Heart left ventricle (tissue), 16 donors: ENCODE data around the gene UFC1. TPM values are rescaled to one million over a fixed set of nuclear protein-coding genes. Genes with fewer than 3 reads are reported as not detected.
A peak's percentile ranks its signal among the peaks of the same experiment; 100 is the strongest.

Experiments used
- ATAC-seq, 4 donors: fragments of 200-7000 bp; cut with Tn5 transposase; one replicate each; pipeline ENCODE4 v1.9.1; 2020 to 2022; ENCODE audit warnings: moderate library complexity in 4 of 4, mild to moderate bottlenecking in 3 of 4, moderate number of reproducible peaks in 1 of 4
- DNase-seq, 5 donors: peaks; one replicate each; pipeline ENCODE4 v3.0.0-alpha.2; 2020
- H3K27ac ChIP-seq, 12 donors: fragments of 200-600 bp; sonication (generic) in 4 of 12; one replicate each; pipeline versions ENCODE4 v1.5.0 to v1.8.0; 2016 to 2022; ENCODE audit warnings: mild to moderate bottlenecking in 2 of 12
- H3K27me3 ChIP-seq, 9 donors: fragments of 200-600 bp; sonication (generic) in 2 of 9; one replicate each; pipeline versions ENCODE4 v1.5.1 to v1.8.0; 2016 to 2022; ENCODE audit warnings: mild to moderate bottlenecking in 3 of 9
- H3K36me3 ChIP-seq, 9 donors: fragments of 200-600 bp; sonication (generic) in 2 of 9; one replicate each; pipeline versions ENCODE4 v1.5.0 to v1.8.0; 2018 to 2022; ENCODE audit warnings: mild to moderate bottlenecking in 2 of 9
- H3K4me1 ChIP-seq, 12 donors: fragments of 200-600 bp; sonication (generic) in 4 of 12; one replicate each; pipeline versions ENCODE4 v1.5.0 to v1.8.0; 2016 to 2022; ENCODE audit warnings: mild to moderate bottlenecking in 3 of 12
- H3K4me3 ChIP-seq, 12 donors: fragments of 200-600 bp; sonication (generic) in 4 of 12; one replicate each; pipeline versions ENCODE4 v1.5.0 to v1.8.0; 2017 to 2022; ENCODE audit warnings: mild to moderate bottlenecking in 9 of 12, moderate library complexity in 4 of 12
- H3K9me3 ChIP-seq, 12 donors: fragments of 200-600 bp; sonication (generic) in 4 of 12; one replicate each; pipeline versions ENCODE4 v1.5.0 to v1.8.0; 2016 to 2022; ENCODE audit warnings: mild to moderate bottlenecking in 1 of 12
- CTCF ChIP-seq, 12 donors: fragments of 200-600 bp; sonication (generic) in 4 of 12; IDR thresholded peaks; one replicate each; pipeline versions ENCODE4 v1.5.0 to v1.8.0; 2018 to 2022; ENCODE audit warnings: antibody characterized with exemption in 12 of 12, mild to moderate bottlenecking in 5 of 12
- POLR2A ChIP-seq, 2 donors: fragments of 450-650 bp; IDR thresholded peaks; one replicate each; pipeline ENCODE4 v1.6.1; 2017; ENCODE audit warnings: antibody characterized with exemption in 2 of 2, mild to moderate bottlenecking in 2 of 2, moderate library complexity in 2 of 2
- WGBS, 4 donors: extraction: QIAGEN DNeasy Blood & Tissue Kit in 2 of 4; methylation state at CpG; one replicate each; pipeline versions ENCODE4 v1.1.5 to v1.1.7; 2013 to 2018; 5-methylcytosine and 5-hydroxymethylcytosine counted together
- intact Hi-C, 10 donors: fragments of 100-400 bp; cut with DNase I; formaldehyde crosslinking; loops; one replicate each; pipeline versions ENCODE4 v1.11.1 to v1.14.2; 2022
- polyA plus RNA-seq, 2 donors: library from polyadenylated mRNA; stranded (reverse); fragments of 200-250 nt; gene quantifications; one replicate each; pipeline ENCODE4 v1.2.3, GENCODE V29; 2013
- total RNA-seq, 9 donors: library from RNA; depleted of rRNA in 2 of 9; stranded (reverse); fragments of >200 nt in 2 of 9; fragmentation: NEBNext Ultra II Directional in 3 of 9; extraction: Animal tissue kit (Norgen Biotek cat#: 25700) in 3 of 9; gene quantifications; one replicate each; pipeline versions ENCODE4 v1.1.0 to v1.2.4, GENCODE V29; 2016 to 2023
- donor health status: ischemic (EF 13 %, LVEDD 7.1; RV severe dilation, severe dysfunction).
- donor health status: healthy with polysubstance abuse.
- donor health status: DM: no; HTN: yes; CAD: no.
- donor health status: DM: no; HTN: no; CAD: no.
- donor health status: ischemic (EF 25% LVEDD 6.9; RV normal size, moderate dysfunction).
- donor health status: ischemic (EF 25% LVEDD 5.7; RV mildly dilated, moderate dysfunction).
- donor health status: healthy.
- donor health status: DM: yes; HTN: yes; CAD: no.
- donor health status: ischemic (EF 35%, LVEDD 5.7; RV mildly dilated, moderate dysfunction).
- donor health status: nonischemic (EF 11% LVEDD 7.7; RV severe dilation, severe dysfunction).
- donor health status: DM: yes; HTN: yes; CAD: no.
- donor health status: PGD.
- donor health status: ischemic (EF 29% LVEDD 5.4; RV normal size, mild dysfunction).
- donor health status: nonischemic (EF 23%, LVEDD 6.1; RV moderate dilation, normal function).

The UFC1 gene
- total and polyA plus RNA-seq, 11 donors = 54.4 to 131 (median 73.2) TPM

GRCh38 chr1:161198194-161198896 lies 44.6 kb downstream of the UFC1 start:
- ATAC-seq = no peak
- peak in 1 of 12 donors; percentile 8 for TF ChIP-seq CTCF (IDR thresholded peaks at IDR 0.05)
- no peak for TF ChIP-seq POLR2A (IDR thresholded peaks at IDR 0.05)
- DNase-seq = peak in 4 of 5 donors; percentile 49 to 71 (median 52)
- Histone ChIP-seq H3K4me1 (peaks cover 3 to 89% (median 66%) of the 10 kb centered on the region in 12 donors), H3K4me3 (peak overlapping the region; percentile 13 to 62 (median 56)), H3K27ac (peak overlapping the region; percentile 93 to 99 (median 97)), H3K27me3 (no peaks in the 10 kb centered on the region), H3K36me3 (peaks cover 0 to 30% (median 0%) of the 10 kb centered on the region in 9 donors), H3K9me3 (no peaks in the 10 kb centered on the region)
- WGBS, 4 donors = 23 to 33% (median 26%) methylated on average over 17 to 20 of the region's 20 CpGs
- intact Hi-C loops = loop anchor here in 1 of 10 donors (10.0 kb wide), 1 partner anchor 186 kb away; no protein-coding TSS in a partner anchor

- intact Hi-C loops = loop anchor here in 1 of 10 donors (10.0 kb wide), 1 partner anchor 186 kb away; no protein-coding TSS in a partner anchor
- DNase-seq = peak; percentile 74 to 87 (median 80)
These were observed 45.2 kb downstream of the UFC1 start, which contains the start of gene ADAMTS4 for GRCh38 chr1:161198897-161199431. Gene ADAMTS4, minus strand, starts transcription at chr1:161199054. Its CDS starts 427 bp downstream, at chr1:161198627.

GRCh38 chr1:161199506-161200139 lies 45.8 kb downstream of the UFC1 start:
- peak overlapping the region in 2 of 12 donors; percentile 4 to 60 for H3K4me3 ChIP-seq
- no peaks in the 10 kb centered on the region for H3K27me3 ChIP-seq
- TF ChIP-seq POLR2A (IDR thresholded peaks at IDR 0.05) = no peak
- no peak for TF ChIP-seq CTCF (IDR thresholded peaks at IDR 0.05)
- peaks cover 6 to 90% (median 71%) of the 10 kb centered on the region in 12 donors for H3K4me1 ChIP-seq
- DNase-seq (peak in 1 of 5 donors; percentile 64), ATAC-seq (no peak)
- no peaks in the 10 kb centered on the region for H3K9me3 ChIP-seq
- intact Hi-C loops = loop anchor here in 2 of 10 donors (5.0 to 10.0 kb wide), 2 partner anchors 183 to 185 kb away; no protein-coding TSS in a partner anchor
- H3K27ac ChIP-seq = peak overlapping the region; percentile 93 to 99 (median 97)
- H3K36me3 ChIP-seq = peaks cover 0 to 32% (median 12%) of the 10 kb centered on the region in 9 donors
- WGBS, 4 donors = 43 to 48% (median 47%) methylated on average over 5 of the region's 5 CpGs

More at GRCh38 chr1:161198897-161199431, 45.2 kb downstream of the UFC1 start, which contains the start of gene ADAMTS4:
- Histone ChIP-seq H3K4me1 (peaks cover 6 to 90% (median 67%) of the 10 kb centered on the region in 12 donors), H3K27ac (peak within 1 kb of the TSS; percentile 93 to 99 (median 97)), H3K9me3 (no peaks in the 10 kb centered on the region), H3K36me3 (peaks cover 0 to 30% (median 6%) of the 10 kb centered on the region in 9 donors), H3K4me3 (peak within 1 kb of the TSS; percentile 13 to 62 (median 56)), H3K27me3 (no peaks in the 10 kb centered on the region)
- ATAC-seq = peak in 3 of 4 donors; percentile 24 to 45 (median 31)
- 51 to 55% (median 52%) methylated on average over 11 of the region's 11 CpGs for WGBS, 4 donors
- TF ChIP-seq CTCF (IDR thresholded peaks at IDR 0.05) = no peak
- peak; percentile 8 to 83 for TF ChIP-seq POLR2A (IDR thresholded peaks at IDR 0.05)
